HFFc6 (cell line): ENCODE measurements around the gene ECEL1. TPM values are rescaled to one million over a fixed set of nuclear protein-coding genes. Genes with fewer than 3 reads are reported as not detected.
"Not testable (repeated sequence)": the region's sequence is repeated elsewhere in the genome, so short reads cannot be mapped to it uniquely, and the experiment has no call there.

Experiments used
- DNase-seq: peaks from one replicate; pipeline ENCODE4 v3.0.0-alpha.2; 2018
- H3K27ac Mint-ChIP-seq: 2 replicates; pipeline ENCODE4 v1.8.0; 2020; ENCODE audit warnings: mild to moderate bottlenecking, mixed read lengths
- H3K27me3 Mint-ChIP-seq: 2 replicates; pipeline ENCODE4 v1.8.0; 2021; ENCODE audit warnings: mild to moderate bottlenecking, moderate library complexity, mixed read lengths; ENCODE audit not compliant: insufficient read depth
- H3K36me3 Mint-ChIP-seq: 2 replicates; pipeline ENCODE4 v1.8.0; 2021; ENCODE audit warnings: low read depth, mixed read lengths
- H3K4me1 Mint-ChIP-seq: 2 replicates; pipeline ENCODE4 v1.8.0; 2020; ENCODE audit warnings: low read depth, mixed read lengths
- H3K4me3 Mint-ChIP-seq: 2 replicates; pipeline ENCODE4 v1.8.0; 2020; ENCODE audit warnings: mild to moderate bottlenecking, moderate library complexity, mixed read lengths
- H3K9me3 Mint-ChIP-seq: 2 replicates; pipeline ENCODE4 v1.8.0; 2020; ENCODE audit warnings: mild to moderate bottlenecking, mixed read lengths
- CTCF ChIP-seq: fragments of 200-600 bp; sonication (generic); IDR thresholded peaks from 2 replicates; pipeline ENCODE4 v1.5.0; 2021; ENCODE audit warnings: antibody characterized with exemption, mild to moderate bottlenecking
- total RNA-seq, 6 experiments: library from RNA; stranded (reverse); fragmentation: NEBNext Ultra II Directional; extraction: Animal tissue kit (Norgen Biotek cat#: 25700); gene quantifications; 2 replicates in 1 of 6; 3 replicates in 5 of 6; pipeline ENCODE4 v1.2.3, GENCODE V29; 2021

The ECEL1 gene
- total RNA-seq, 6 experiments from 2014 or later, result not detected

DNA sequence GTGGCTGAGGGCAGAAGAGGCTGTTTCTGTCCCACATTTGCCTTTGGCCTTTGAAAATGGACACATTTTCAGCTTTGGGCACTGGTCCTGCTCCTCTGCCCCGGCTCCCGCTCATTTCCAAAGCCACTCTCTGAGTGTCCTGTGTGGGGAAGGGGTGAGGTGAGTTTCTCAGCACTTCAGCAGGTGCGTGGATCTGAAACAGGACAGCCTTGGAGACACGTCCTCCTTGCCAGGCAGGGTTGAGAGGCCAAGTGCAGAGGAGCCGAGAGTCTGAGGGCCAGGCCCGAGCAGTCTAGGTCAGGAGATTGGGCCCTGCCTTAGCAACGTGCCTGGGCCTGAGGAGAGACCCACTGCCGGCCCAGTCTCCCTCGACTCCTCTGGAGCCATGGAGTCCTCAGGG lies 53.5 kb downstream of the ECEL1 start:
- Mint-ChIP-seq H3K27me3 (peaks cover 32% of the 10 kb centered on the region), H3K4me3 (no peak overlapping the region), H3K27ac (no peak overlapping the region), H3K9me3 (no peaks in the 10 kb centered on the region), H3K4me1 (no peaks in the 10 kb centered on the region), H3K36me3 (no peaks in the 10 kb centered on the region)
- no peak for TF ChIP-seq CTCF
- no peak for DNase-seq

DNA sequence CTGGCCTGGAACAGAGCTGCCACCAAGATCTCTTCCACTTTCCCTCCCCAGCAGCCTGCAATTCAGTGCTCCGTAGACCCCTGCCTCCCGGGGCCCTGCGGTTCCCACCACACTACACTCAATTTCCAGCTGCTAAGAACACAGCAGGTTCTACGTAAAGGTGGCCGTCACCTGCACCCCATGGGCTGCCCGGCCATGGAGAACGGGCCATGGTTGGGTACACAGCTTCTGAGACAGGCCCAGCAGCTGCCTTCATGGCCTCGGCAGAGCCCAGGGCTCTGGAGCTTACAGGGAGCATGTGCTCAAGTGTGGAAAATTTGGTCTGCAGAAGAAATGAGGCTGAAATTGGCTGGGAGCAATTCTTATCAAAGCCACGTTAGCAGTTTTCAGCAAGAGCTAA lies 54.0 kb downstream of the ECEL1 start:
- H3K4me3 Mint-ChIP-seq, H3K36me3 Mint-ChIP-seq, H3K4me1 Mint-ChIP-seq, H3K9me3 Mint-ChIP-seq, H3K27ac Mint-ChIP-seq, DNase-seq: not testable (repeated sequence)
- H3K27me3 Mint-ChIP-seq, result peaks cover 34% of the 10 kb centered on the region

- Mint-ChIP-seq H3K27me3 (peaks cover 32% of the 10 kb centered on the region), H3K4me1 (no peaks in the 10 kb centered on the region), H3K4me3 (no peak overlapping the region), H3K9me3 (no peaks in the 10 kb centered on the region), H3K36me3 (no peaks in the 10 kb centered on the region), H3K27ac (no peak overlapping the region)
- no peak for DNase-seq
- peak; percentile 53; the same call in 1 of the 2 replicates for TF ChIP-seq CTCF
Observed at GRCh38 chr2:232432598-232433184, 54.9 kb downstream of the ECEL1 start.

DNA sequence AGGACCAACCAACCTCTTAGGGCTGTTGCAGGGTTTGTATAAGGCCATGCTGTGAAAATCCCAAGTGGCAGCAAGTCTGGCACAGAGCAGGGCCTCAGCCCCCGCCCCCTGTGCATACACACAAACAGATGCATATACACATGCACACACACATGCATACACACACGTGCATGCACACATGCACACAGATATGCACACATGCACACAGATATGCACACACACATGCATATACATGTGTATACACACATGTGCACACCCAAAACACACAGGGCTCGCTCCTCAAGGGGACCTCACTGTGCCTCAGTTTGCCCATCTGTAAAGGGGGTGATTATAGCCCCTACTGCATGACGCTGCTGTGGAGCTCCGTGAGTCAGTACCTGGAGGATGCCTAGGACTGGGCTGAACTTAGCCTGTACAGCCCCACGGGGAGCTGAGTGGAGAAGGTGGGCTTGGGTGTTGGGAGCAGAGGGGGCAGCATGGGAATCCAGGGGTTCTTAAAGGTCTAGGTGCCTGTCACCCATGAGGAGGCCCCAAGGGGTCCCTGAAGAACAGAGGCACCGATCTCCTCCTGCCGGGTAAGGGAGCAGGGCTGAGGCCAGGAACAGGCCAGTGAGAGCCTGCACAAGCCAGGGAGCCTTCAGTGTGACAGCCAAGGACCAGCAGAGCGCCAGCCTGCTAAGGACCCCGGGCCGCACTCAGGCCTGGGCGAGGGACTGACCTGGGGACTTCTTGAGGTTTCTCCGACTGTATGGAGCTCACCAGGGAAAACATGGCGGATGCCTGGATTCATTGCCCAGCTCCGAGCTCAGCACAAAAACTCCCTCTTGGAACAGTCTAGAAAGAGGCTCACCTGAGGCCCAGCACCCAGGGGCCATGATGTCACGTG lies 55.7 kb downstream of the ECEL1 start:
- no peaks in the 10 kb centered on the region for H3K36me3 Mint-ChIP-seq
- DNase-seq, result no peak
- H3K4me3 Mint-ChIP-seq, result no peak overlapping the region
- peaks cover 27% of the 10 kb centered on the region for H3K27me3 Mint-ChIP-seq
- no peaks in the 10 kb centered on the region for H3K9me3 Mint-ChIP-seq
- TF ChIP-seq CTCF, result no peak
- no peak overlapping the region for H3K27ac Mint-ChIP-seq
- H3K4me1 Mint-ChIP-seq, result no peaks in the 10 kb centered on the region

Other genes starting within 250 kb of the ECEL1 start
- gene ALPP, start 109.1 kb downstream of the ECEL1 start, total RNA-seq, result not detected
- not detected for gene ALPG, start 81.0 kb downstream of the ECEL1 start, total RNA-seq
- not detected for gene ALPI, start 31.7 kb downstream of the ECEL1 start, total RNA-seq
- not detected for gene PRSS56, start 32.6 kb upstream of the ECEL1 start, total RNA-seq
- not detected for gene CHRND, start 38.3 kb upstream of the ECEL1 start, total RNA-seq
- not detected for gene CHRNG, start 51.9 kb upstream of the ECEL1 start, total RNA-seq
- 1 to 10 TPM; 2.9 to 3.7 (median 3.1) TPM for gene TIGD1, start 62.7 kb upstream of the ECEL1 start, total RNA-seq
- gene EIF4E2, start 62.9 kb upstream of the ECEL1 start, total RNA-seq, result 10 to 100 TPM; 79.7 to 89.7 (median 83.8) TPM
- gene EFHD1, start 145.8 kb upstream of the ECEL1 start, total RNA-seq, result 1 to 10 TPM; 2.0 to 3.4 (median 2.9) TPM
- 10 to 100 TPM; 36.9 to 44.6 (median 42.3) TPM for gene GIGYF2, start 209.5 kb upstream of the ECEL1 start, total RNA-seq